Skeletal muscle tissue (tissue), 4 donors: ENCODE results near the gene DIO3. TPM values are rescaled to one million over a fixed set of nuclear protein-coding genes. Genes with fewer than 3 reads are reported as not detected.

ENCODE experiments used
- H3K27ac ChIP-seq: one replicate; pipeline ENCODE4 v1.7.0; 2013; ENCODE audit warnings: mild to moderate bottlenecking, low read depth, low read length, inconsistent platforms
- H3K27me3 ChIP-seq, 3 donors: one replicate each; pipeline ENCODE4 v1.7.0; 2013; ENCODE audit warnings: low read length in 3 of 3; ENCODE audit not compliant: control insufficient read depth in 3 of 3, insufficient read depth in 3 of 3
- H3K36me3 ChIP-seq, 3 donors: one replicate each; pipeline ENCODE4 v1.7.0; 2013; ENCODE audit warnings: low read length in 3 of 3; ENCODE audit not compliant: control insufficient read depth in 3 of 3, insufficient read depth in 3 of 3
- H3K4me1 ChIP-seq, 3 donors: one replicate each; pipeline ENCODE4 v1.7.0; 2013; ENCODE audit warnings: low read length in 3 of 3, mild to moderate bottlenecking in 3 of 3; ENCODE audit not compliant: control insufficient read depth in 3 of 3, insufficient read depth in 3 of 3
- H3K4me3 ChIP-seq, 3 donors: one replicate each; pipeline ENCODE4 v1.7.0; 2013; ENCODE audit warnings: low read length in 3 of 3
- H3K9ac ChIP-seq, 3 donors: one replicate each; pipeline ENCODE4 v1.7.0; 2013; ENCODE audit warnings: low read length in 3 of 3, mild to moderate bottlenecking in 3 of 3, moderate library complexity in 2 of 3, low read depth in 1 of 3
- H3K9me3 ChIP-seq, 3 donors: one replicate each; pipeline ENCODE4 v1.7.0; 2013; ENCODE audit warnings: low read length in 3 of 3; ENCODE audit not compliant: control insufficient read depth in 3 of 3
- total RNA-seq: library from RNA; depleted of rRNA; stranded (reverse); fragments of >200 nt; gene quantifications from one replicate; pipeline ENCODE4 v1.2.3, GENCODE V29; 2014
- donor health status: Osteomylitis.

DIO3 gene
- total RNA-seq, 1 donor from 2014 or later = 1.0 TPM

DNA sequence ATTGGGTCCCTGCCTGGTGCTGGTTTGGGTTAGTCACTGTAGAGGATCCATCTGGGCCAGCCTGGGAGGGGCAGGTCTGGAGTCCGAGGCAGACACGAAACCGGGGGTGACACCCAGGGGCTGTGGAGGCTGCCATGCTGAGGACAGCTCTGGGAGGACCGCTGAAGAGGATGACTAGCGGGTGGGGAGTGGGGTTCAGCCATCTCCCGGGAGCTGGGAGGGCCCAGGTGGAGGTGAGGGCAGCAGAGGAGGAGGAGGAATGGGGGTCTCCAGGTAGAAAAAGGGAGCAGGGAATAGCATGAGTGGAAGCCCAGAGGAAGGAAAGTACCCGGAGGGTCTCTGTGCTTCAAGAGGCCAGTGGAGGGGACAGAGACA lies 4.0 kb upstream of the DIO3 start:
- Histone ChIP-seq H3K27ac (no peak overlapping the region), H3K27me3 (peaks cover 55 to 69% (median 68%) of the 10 kb centered on the region in 3 donors), H3K9ac (no peak overlapping the region), H3K36me3 (no peaks in the 10 kb centered on the region), H3K9me3 (no peaks in the 10 kb centered on the region), H3K4me1 (no peaks in the 10 kb centered on the region), H3K4me3 (no peak overlapping the region)

DNA sequence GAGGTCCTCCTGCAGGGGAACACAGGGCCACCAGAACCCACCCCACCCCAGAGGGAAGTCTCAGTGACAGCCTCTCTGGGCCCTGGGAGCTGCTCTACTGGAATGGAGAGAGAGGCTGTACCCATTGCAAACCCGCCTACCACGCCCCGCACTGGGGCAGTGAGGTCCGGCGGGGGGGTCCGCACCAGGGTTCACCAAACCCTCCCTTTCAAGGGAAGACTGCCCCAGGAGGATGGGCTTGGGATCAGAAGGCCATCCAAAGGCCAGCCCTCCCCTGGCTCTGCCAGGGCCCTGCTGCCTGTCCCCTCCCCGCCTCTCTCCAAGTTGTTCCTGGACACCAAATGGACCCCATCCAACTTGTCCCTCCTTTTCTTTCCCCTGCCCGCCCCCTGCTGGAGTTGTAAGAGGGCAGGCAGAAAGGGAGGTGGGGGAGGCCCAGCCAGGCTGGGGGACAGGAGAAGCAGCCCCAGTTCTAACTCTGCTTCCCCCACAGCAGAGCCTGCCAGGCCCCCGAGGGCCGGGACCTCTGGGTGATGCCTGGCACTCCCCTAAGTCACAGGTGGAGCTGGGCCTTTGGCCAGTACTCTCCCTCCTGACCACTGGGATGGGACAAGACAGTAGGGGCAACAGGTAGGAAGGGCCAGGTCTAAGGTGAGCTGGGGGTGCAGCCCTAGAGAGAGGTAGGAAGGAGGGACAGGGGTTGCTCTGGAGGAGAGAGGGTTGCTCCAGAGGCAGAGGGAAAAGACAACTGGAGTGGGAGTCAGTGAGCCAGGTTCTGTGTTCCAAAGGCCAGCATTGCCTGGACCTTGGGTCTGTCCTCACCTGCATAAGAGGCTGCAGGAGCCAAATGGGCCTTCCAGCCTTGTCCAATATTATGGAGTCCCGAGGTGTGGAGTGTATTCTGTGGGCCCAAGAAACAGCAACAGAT lies 3.2 kb upstream of the DIO3 start:
- no peak overlapping the region for H3K9ac ChIP-seq
- no peak overlapping the region for H3K27ac ChIP-seq
- peaks cover 63 to 77% (median 76%) of the 10 kb centered on the region in 3 donors for H3K27me3 ChIP-seq
- no peaks in the 10 kb centered on the region for H3K9me3 ChIP-seq
- H3K4me1 ChIP-seq = no peaks in the 10 kb centered on the region
- no peak overlapping the region for H3K4me3 ChIP-seq
- H3K36me3 ChIP-seq = no peaks in the 10 kb centered on the region

DNA sequence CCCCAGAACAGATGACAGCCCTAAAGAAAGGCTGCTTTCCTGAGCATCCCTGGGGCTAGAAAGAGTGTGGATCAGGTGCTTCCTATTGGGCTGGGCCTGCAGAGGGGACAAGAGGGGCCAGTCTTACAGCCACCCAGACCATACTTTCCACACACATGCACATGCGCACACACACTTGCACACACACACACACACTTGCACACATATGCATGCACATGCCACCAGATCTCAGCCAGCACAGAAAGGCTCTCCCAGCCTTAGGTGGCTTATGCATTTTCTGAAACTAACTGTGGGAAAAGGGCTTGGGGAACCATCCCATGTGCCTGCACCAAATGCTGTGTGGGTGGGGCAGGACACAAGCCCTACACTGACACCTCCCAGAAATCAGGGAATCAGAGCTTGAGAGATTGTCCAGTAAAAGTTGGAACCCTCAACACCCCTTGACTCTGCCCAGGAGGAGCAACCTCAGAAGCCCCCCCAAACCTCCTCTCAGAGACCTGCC lies 2.5 kb upstream of the DIO3 start:
- Histone ChIP-seq H3K27me3 (peaks cover 68 to 83% (median 79%) of the 10 kb centered on the region in 3 donors), H3K4me1 (no peaks in the 10 kb centered on the region), H3K9ac (peak overlapping the region in 1 of 3 donors; percentile 40), H3K4me3 (peak overlapping the region in 2 of 3 donors; percentile 0 to 36), H3K36me3 (no peaks in the 10 kb centered on the region), H3K9me3 (no peaks in the 10 kb centered on the region), H3K27ac (no peak overlapping the region)

DNA sequence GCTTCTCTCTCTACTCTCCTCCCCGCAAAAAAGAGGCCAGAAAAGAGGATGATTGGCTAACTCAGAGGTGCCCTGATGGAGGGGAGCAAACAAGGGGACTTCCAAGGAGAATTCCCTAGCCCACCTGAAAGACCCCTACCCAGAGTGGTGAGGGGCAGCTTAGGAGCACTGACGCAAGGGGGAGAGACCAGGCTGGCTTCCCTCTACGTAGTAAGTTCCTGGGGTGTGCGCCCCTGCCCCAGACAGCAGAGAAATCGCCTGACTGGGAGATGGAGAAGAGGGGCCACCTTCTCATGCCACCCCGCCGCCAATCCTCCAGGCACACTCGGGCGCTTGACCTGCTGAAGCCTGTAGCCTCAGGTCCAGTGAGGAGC lies 2.1 kb upstream of the DIO3 start:
- Histone ChIP-seq H3K9ac (peak overlapping the region in 2 of 3 donors; percentile 23 to 40), H3K27ac (no peak overlapping the region), H3K4me1 (no peaks in the 10 kb centered on the region), H3K4me3 (peak overlapping the region; percentile 0 to 56 (median 36)), H3K27me3 (peaks cover 69 to 84% (median 82%) of the 10 kb centered on the region in 3 donors), H3K9me3 (no peaks in the 10 kb centered on the region), H3K36me3 (no peaks in the 10 kb centered on the region)

DNA sequence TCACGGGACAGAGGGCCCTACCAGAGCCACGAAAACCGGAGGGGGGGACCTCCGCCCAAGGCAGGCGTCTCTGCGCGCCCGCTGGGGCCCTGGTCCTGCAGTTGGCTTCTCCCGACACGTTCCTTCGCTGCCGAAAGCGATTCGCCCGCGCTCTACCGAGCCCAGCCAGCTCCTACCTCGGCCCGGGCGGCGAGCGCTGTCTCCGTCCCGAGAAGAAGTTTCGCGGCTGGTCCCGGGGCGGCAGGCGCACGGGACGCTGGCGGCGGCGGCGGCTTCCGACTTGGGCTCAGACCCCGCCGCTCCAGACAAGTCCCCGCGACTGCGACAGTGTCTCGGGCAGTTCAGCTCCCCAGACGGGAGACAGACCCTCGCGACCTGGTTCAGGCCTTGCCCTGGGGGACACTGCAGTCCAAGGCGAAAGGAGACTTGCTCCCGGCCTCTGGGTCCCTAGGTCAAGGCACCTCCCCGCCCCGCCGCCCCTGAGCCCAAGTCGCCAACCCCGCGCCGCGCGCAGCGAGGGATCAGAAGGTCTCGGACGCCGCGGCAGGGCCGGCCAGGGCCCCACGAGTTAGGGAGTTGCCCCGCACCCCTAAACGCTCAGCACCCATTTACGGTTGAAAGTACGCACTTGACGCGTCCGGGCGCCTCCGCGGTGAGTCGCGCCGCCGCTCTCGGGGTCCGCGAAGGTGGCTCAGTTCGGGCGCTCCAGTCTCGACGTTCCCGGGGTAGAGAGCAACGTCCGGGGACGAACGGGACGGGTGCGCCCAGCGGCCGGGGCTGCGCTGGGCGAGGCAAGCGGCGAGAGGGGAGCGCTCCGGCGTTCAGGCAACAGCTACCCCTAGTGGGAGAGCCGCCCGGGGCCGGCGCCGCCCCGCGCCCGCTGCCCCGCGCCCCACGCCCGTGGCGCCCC lies 1.4 kb upstream of the DIO3 start:
- Histone ChIP-seq H3K4me3 (peak overlapping the region; percentile 36 to 56 (median 51)), H3K27ac (no peak overlapping the region), H3K4me1 (peaks cover 0 to 1% (median 0%) of the 10 kb centered on the region in 3 donors), H3K27me3 (peaks cover 75 to 84% (median 84%) of the 10 kb centered on the region in 3 donors), H3K9me3 (no peaks in the 10 kb centered on the region), H3K9ac (peak overlapping the region in 2 of 3 donors; percentile 40 to 56), H3K36me3 (no peaks in the 10 kb centered on the region)

DNA sequence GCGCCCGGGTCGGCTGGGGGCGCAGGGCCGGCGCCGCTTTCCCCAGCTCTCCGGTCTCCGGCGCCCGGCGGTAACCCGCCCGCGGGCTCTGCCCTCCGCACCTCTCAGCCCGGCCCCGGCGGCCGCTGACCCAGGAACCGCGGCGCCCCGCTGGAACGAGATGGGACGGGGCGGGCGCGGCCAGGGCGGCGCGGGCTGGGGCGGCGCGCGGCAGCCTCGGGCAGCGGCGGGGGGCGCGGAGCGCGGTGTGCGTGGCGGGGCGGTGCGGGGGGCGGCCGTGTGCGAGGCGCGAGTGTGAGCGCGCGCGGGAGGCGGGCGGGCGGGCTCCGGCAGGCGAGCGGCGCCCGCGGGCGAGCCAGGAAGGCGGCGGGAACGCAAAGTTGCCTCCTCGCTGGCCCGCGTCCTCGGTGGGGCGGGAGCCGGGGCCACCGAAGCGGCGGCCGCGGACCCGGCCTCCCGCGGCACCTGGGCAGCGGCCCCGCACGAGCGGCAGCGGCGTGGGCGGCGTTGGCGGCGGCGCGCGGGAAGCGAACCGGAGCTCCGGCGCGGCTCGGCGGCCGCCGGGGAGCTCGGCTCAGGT lies 671 bp upstream of the DIO3 start:
- H3K9me3 ChIP-seq = no peaks in the 10 kb centered on the region
- H3K36me3 ChIP-seq = no peaks in the 10 kb centered on the region
- H3K9ac ChIP-seq = no peak overlapping the region
- no peak overlapping the region for H3K4me3 ChIP-seq
- peaks cover 0 to 2% (median 0%) of the 10 kb centered on the region in 3 donors for H3K4me1 ChIP-seq
- peaks cover 79 to 87% (median 86%) of the 10 kb centered on the region in 3 donors for H3K27me3 ChIP-seq
- H3K27ac ChIP-seq = no peak overlapping the region

DNA sequence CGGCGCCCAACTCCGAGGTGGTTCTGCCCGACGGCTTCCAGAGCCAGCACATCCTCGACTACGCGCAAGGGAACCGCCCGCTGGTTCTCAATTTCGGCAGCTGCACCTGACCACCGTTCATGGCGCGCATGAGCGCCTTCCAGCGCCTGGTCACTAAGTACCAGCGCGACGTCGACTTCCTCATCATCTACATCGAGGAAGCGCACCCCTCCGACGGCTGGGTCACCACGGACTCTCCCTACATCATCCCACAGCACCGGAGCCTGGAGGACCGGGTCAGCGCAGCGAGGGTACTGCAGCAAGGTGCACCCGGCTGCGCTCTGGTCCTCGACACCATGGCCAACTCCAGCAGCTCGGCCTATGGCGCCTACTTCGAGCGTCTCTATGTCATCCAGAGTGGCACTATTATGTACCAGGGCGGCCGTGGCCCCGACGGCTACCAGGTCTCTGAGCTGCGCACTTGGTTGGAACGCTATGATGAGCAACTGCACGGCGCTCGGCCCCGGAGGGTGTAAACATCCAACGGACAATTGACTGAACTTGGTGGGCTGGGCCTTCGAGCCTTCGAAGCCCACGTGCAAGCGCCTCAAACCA lies 699 bp downstream of the DIO3 start:
- Histone ChIP-seq H3K4me3 (no peak overlapping the region), H3K4me1 (peaks cover 0 to 2% (median 0%) of the 10 kb centered on the region in 3 donors), H3K9me3 (no peaks in the 10 kb centered on the region), H3K27ac (no peak overlapping the region), H3K36me3 (no peaks in the 10 kb centered on the region), H3K9ac (no peak overlapping the region), H3K27me3 (peaks cover 75 to 88% (median 85%) of the 10 kb centered on the region in 3 donors)

DNA sequence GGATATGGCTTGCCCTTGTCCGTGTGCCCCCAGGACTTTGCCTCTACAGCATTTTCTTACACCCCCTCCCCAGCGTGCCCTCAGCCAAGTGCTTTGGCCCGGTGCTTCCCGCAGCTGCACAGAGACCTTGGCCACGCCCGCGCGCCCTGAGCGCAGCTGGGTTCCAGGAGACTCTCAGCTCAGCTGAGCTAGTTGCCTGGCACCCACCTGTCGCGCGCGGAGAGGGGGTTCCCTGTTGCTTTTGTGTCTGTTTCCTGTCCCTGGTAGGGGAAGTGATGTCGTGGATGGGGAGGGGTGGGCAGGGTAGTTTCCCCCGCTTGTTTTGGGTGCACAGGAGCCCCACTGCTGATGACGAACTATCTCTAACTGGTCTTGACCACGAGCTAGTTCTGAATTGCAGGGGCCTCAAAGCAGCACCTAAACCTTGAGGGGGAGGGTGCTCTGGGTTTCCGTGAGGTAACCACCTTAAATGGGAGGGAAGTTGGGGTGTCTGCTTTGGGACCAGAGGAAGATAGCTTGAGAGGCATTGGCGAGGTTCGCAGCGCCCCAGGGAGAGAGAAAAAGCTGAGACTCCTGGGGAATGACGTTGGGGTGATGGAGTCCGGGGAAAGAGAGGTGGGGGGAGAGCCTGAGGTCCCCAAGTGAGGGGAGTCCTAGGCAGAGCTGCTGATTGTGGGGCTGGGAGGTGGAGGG lies 1.5 kb downstream of the DIO3 start:
- Histone ChIP-seq H3K27ac (no peak overlapping the region), H3K4me3 (no peak overlapping the region), H3K9ac (no peak overlapping the region), H3K4me1 (peaks cover 0 to 2% (median 0%) of the 10 kb centered on the region in 3 donors), H3K36me3 (no peaks in the 10 kb centered on the region), H3K9me3 (no peaks in the 10 kb centered on the region), H3K27me3 (peaks cover 69 to 83% (median 79%) of the 10 kb centered on the region in 3 donors)

DNA sequence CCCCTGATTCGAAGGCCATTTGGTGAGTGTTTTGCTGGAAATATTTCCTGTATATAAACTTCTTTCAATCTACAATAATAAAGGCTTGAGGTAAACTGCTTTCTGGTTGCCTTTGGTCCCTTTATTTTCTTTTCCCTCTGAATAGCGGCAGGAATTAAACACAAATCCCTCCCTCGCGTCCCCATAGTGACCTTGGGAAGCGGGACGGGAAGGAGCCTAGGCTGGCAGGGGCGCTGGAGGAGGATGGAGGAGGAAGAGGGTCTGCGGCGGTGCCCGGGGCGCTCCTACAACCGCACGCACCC lies 2.0 kb downstream of the DIO3 start:
- H3K27me3 ChIP-seq = peaks cover 64 to 78% (median 74%) of the 10 kb centered on the region in 3 donors
- H3K9ac ChIP-seq = no peak overlapping the region
- H3K4me3 ChIP-seq = no peak overlapping the region
- H3K36me3 ChIP-seq = no peaks in the 10 kb centered on the region
- H3K9me3 ChIP-seq = no peaks in the 10 kb centered on the region
- no peak overlapping the region for H3K27ac ChIP-seq
- H3K4me1 ChIP-seq = peaks cover 0 to 2% (median 0%) of the 10 kb centered on the region in 3 donors
